IMR-90 (cell line): ENCODE measurements around the gene ITPR2. TPM values are rescaled to one million over a fixed set of nuclear protein-coding genes. Genes with fewer than 3 reads are reported as not detected.
A peak's percentile ranks its signal among the peaks of the same experiment; 100 is the strongest.

Source experiments
- ATAC-seq: fragments of 200-7000 bp; cut with Tn5 transposase; 2 replicates; pipeline ENCODE4 v1.9.1; 2020; ENCODE audit warnings: low read depth, mild to moderate bottlenecking, moderate library complexity
- BruUV-seq: library from RNA; stranded (reverse); fragments of 400-500 nt; replicated peaks from 2 replicates; lab custom pipeline; 2021; lab: Mats Ljungman, UMichigan
- CTCF ChIA-PET: fragments of 300-600 bp; formaldehyde crosslinking; extraction: SDS; loops from one replicate; lab custom pipeline; 2021; ENCODE audit warnings: antibody characterized with exemption; lab: Yijun Ruan, JAX
- POLR2A ChIA-PET: fragments of 300-600 bp; sonication (Branson Sonifier 250); formaldehyde crosslinking; loops from one replicate; lab custom pipeline; 2022; ENCODE audit warnings: antibody characterized with exemption; ENCODE audit not compliant: unreplicated experiment; lab: Charles Lee
- DNase-seq: peaks from one replicate; pipeline ENCODE4 v3.0.0; 2013
- H2AFZ ChIP-seq: replicated peaks from 2 replicates; pipeline ENCODE3; 2013; ENCODE audit warnings: low read length, mild to moderate bottlenecking; ENCODE audit not compliant: poor library complexity
- H2AK5ac ChIP-seq: 2 replicates; pipeline ENCODE4 v1.6.1; 2013; ENCODE audit warnings: low read depth, low read length, inconsistent platforms
- H2AK9ac ChIP-seq: replicated peaks from 2 replicates; pipeline ENCODE3; 2013; ENCODE audit warnings: mild to moderate bottlenecking, low read depth, low read length, moderate library complexity; ENCODE audit not compliant: poor library complexity
- H2BK120ac ChIP-seq: 2 replicates; pipeline ENCODE4 v1.6.1; 2013; ENCODE audit warnings: low read depth, low read length, inconsistent platforms
- H2BK15ac ChIP-seq: 3 replicates; pipeline ENCODE4 v1.6.1; 2013; ENCODE audit warnings: low read depth, low read length, inconsistent platforms
- H2BK20ac ChIP-seq: 2 replicates; pipeline ENCODE4 v1.6.1; 2013; ENCODE audit warnings: low read depth, mild to moderate bottlenecking, inconsistent platforms, low read length, moderate library complexity
- H2BK5ac ChIP-seq: 2 replicates; pipeline ENCODE4 v1.6.1; 2013; ENCODE audit warnings: mild to moderate bottlenecking, low read depth, low read length, inconsistent platforms; ENCODE audit not compliant: poor library complexity, severe bottlenecking
- H3K14ac ChIP-seq: replicated peaks from 2 replicates; pipeline ENCODE4 v1.6.1; 2013; ENCODE audit warnings: low read depth, low read length, inconsistent platforms
- H3K18ac ChIP-seq: 2 replicates; pipeline ENCODE4 v1.6.1; 2013; ENCODE audit warnings: low read depth, low read length, control low read depth
- H3K23ac ChIP-seq: 2 replicates; pipeline ENCODE4 v1.6.1; 2013; ENCODE audit warnings: low read depth, low read length, inconsistent platforms
- H3K27ac ChIP-seq: 2 replicates; pipeline ENCODE4 v1.5.1; 2013; ENCODE audit warnings: mild to moderate bottlenecking, control low read depth, low read length; ENCODE audit not compliant: insufficient read depth
- H3K27me3 ChIP-seq: 2 replicates; pipeline ENCODE4 v1.6.1; 2013; ENCODE audit warnings: low read length; ENCODE audit not compliant: control insufficient read depth, insufficient read depth
- H3K36me3 ChIP-seq: 2 replicates; pipeline ENCODE4 v1.6.1; 2013; ENCODE audit warnings: low read length, mixed read lengths; ENCODE audit not compliant: control insufficient read depth, insufficient read depth
- H3K4ac ChIP-seq: 2 replicates; pipeline ENCODE4 v1.6.1; 2013; ENCODE audit warnings: low read depth, low read length, inconsistent platforms
- H3K4me1 ChIP-seq: 2 replicates; pipeline ENCODE4 v1.6.1; 2013; ENCODE audit warnings: low read length, mixed read lengths; ENCODE audit not compliant: control insufficient read depth, insufficient read depth
- H3K4me2 ChIP-seq: 2 replicates; pipeline ENCODE4 v1.6.1; 2013; ENCODE audit warnings: low read depth, mild to moderate bottlenecking, control low read depth, low read length, moderate library complexity
- H3K4me3 ChIP-seq: 2 replicates; pipeline ENCODE4 v1.5.1; 2013; ENCODE audit warnings: low read depth, mild to moderate bottlenecking, control low read depth, low read length, moderate library complexity; ENCODE audit not compliant: insufficient read depth
- H3K56ac ChIP-seq: 2 replicates; pipeline ENCODE4 v1.6.1; 2013; ENCODE audit warnings: low read length, inconsistent platforms; ENCODE audit not compliant: insufficient read depth; ENCODE audit errors: extremely low read depth
- H3K79me1 ChIP-seq, 2 experiments: 2 replicates each; pipeline ENCODE4 v1.6.1; 2013; ENCODE audit warnings: low read length in 2 of 2, inconsistent platforms in 1 of 2, low read depth in 1 of 2
- H3K9ac ChIP-seq: 2 replicates; pipeline ENCODE4 v1.6.1; 2013; ENCODE audit warnings: low read depth, low read length, control low read depth
- H3K9me1 ChIP-seq: 2 replicates; pipeline ENCODE4 v1.6.1; 2013; ENCODE audit warnings: low read length, inconsistent platforms; ENCODE audit not compliant: insufficient read depth
- H3K9me3 ChIP-seq: 2 replicates; pipeline ENCODE4 v1.6.1; 2013; ENCODE audit warnings: low read length; ENCODE audit not compliant: control insufficient read depth, insufficient read depth
- H4K20me1 ChIP-seq: 2 replicates; pipeline ENCODE4 v1.6.1; 2013; ENCODE audit warnings: low read length, inconsistent platforms; ENCODE audit not compliant: insufficient read depth
- H4K5ac ChIP-seq: 2 replicates; pipeline ENCODE4 v1.6.1; 2013; ENCODE audit warnings: mild to moderate bottlenecking, low read depth, low read length, control low read depth
- H4K8ac ChIP-seq, 2 experiments: 2 replicates each; pipeline ENCODE4 v1.6.1; 2013; ENCODE audit warnings: low read depth in 2 of 2, low read length in 2 of 2, control low read depth in 1 of 2, inconsistent platforms in 1 of 2
- H4K91ac ChIP-seq: 2 replicates; pipeline ENCODE4 v1.6.1; 2013; ENCODE audit warnings: low read depth, low read length, inconsistent platforms; ENCODE audit not compliant: insufficient read depth
- CEBPB ChIP-seq: IDR thresholded peaks from 2 replicates; pipeline ENCODE4 v1.6.1; 2012; ENCODE audit warnings: low read depth, low read length, improper control_type of control experiment
- CHD1 ChIP-seq: IDR thresholded peaks from 2 replicates; pipeline ENCODE4 v1.6.1; 2012; ENCODE audit warnings: low read depth, low read length, improper control_type of control experiment
- FOS ChIP-seq: fragments of 150-350 bp; IDR thresholded peaks from 2 replicates; pipeline ENCODE4 v1.6.1; 2016; ENCODE audit warnings: low read depth, low read length
- MAFK ChIP-seq: IDR thresholded peaks from 2 replicates; pipeline ENCODE4 v1.6.1; 2012; ENCODE audit warnings: low read depth, low read length, improper control_type of control experiment
- MAZ ChIP-seq: IDR thresholded peaks from 2 replicates; pipeline ENCODE4 v1.6.1; 2012; ENCODE audit warnings: low read depth, mild to moderate bottlenecking, low read length, improper control_type of control experiment, moderate library complexity, borderline replicate concordance
- MXI1 ChIP-seq: IDR thresholded peaks from 2 replicates; pipeline ENCODE4 v1.6.1; 2012; ENCODE audit warnings: low read depth, mild to moderate bottlenecking, low read length, moderate library complexity, borderline replicate concordance
- NFE2L2 ChIP-seq: fragments of 150-350 bp; IDR thresholded peaks from 2 replicates; pipeline ENCODE4 v1.6.1; 2016; ENCODE audit warnings: low read depth, mild to moderate bottlenecking, low read length
- POLR2A ChIP-seq: IDR thresholded peaks from 2 replicates; pipeline ENCODE4 v1.6.1; 2012; ENCODE audit warnings: mild to moderate bottlenecking, low read depth, low read length
- RAD21 ChIP-seq: IDR thresholded peaks from 2 replicates; pipeline ENCODE4 v1.6.1; 2012; ENCODE audit warnings: low read length, improper control_type of control experiment
- RCOR1 ChIP-seq: IDR thresholded peaks from 2 replicates; pipeline ENCODE4 v1.6.1; 2012; ENCODE audit warnings: mild to moderate bottlenecking, low read length, improper control_type of control experiment; ENCODE audit not compliant: insufficient replicate concordance
- RFX5 ChIP-seq: IDR thresholded peaks from 2 replicates; pipeline ENCODE4 v1.8.0; 2012; ENCODE audit warnings: low read depth, mild to moderate bottlenecking, low read length, moderate library complexity
- SMC3 ChIP-seq: fragments of 150-350 bp; IDR thresholded peaks from 2 replicates; pipeline ENCODE4 v1.6.1; 2016; ENCODE audit warnings: low read depth, mild to moderate bottlenecking, antibody characterized with exemption, low read length, moderate library complexity
- WGBS, 2 experiments: methylation state at CpG; one replicate each; pipeline versions ENCODE4 v1.1.5 to v1.1.7; 2013; ENCODE audit warnings: missing lambda C conversion rate in 2 of 2; ENCODE audit not compliant: insufficient read length in 1 of 2; ENCODE audit errors: extremely low coverage in 2 of 2; 5-methylcytosine and 5-hydroxymethylcytosine counted together
- dilution Hi-C: fragments of 300-500 bp; cut with HindIII; formaldehyde crosslinking; loops from one replicate; pipeline ENCODE4 v1.14.3; 2018; ENCODE audit warnings: low sequenced_read_pairs; ENCODE audit not compliant: unreplicated experiment
- in situ Hi-C: fragments of 300-500 bp; cut with MboI; formaldehyde crosslinking; loops from 3 replicates; pipeline ENCODE4 v1.14.3; 2019; ENCODE audit warnings: low sequenced_read_pairs, inconsistent platforms, mixed read lengths
- intact Hi-C: fragments of 100-400 bp; cut with micrococcal nuclease; formaldehyde crosslinking; loops from 2 replicates; pipeline ENCODE4 v1.10.0; 2022
- polyA plus RNA-seq, 3 experiments: library from polyadenylated mRNA; depleted of rRNA; stranded (reverse); fragments of >200 nt; gene quantifications; 2 replicates each; pipeline ENCODE4 v1.2.3, GENCODE V29; 2012; ENCODE audit warnings: low replicate concordance in 1 of 3
- total RNA-seq: library from RNA; depleted of rRNA; stranded (reverse); fragments of >200 nt; gene quantifications from 2 replicates; pipeline ENCODE4 v1.2.3, GENCODE V29; 2012
- TF ChIP-seq, protein P1 (sequence below): fragments of 150-350 bp; IDR thresholded peaks from 2 replicates; pipeline ENCODE4 v1.6.1; 2017; ENCODE audit warnings: mild to moderate bottlenecking, antibody characterized with exemption, low read length, low read depth
- TF ChIP-seq, protein P2 (sequence below): conservative IDR thresholded peaks from 2 replicates; pipeline ENCODE4 v1.5.1; 2012; ENCODE audit warnings: mild to moderate bottlenecking, low read depth, low read length, improper control_type of control experiment
- TF ChIP-seq, protein P3 (sequence below): fragments of 150-350 bp; IDR thresholded peaks from 2 replicates; pipeline ENCODE4 v1.6.1; 2016; ENCODE audit warnings: low read depth, mild to moderate bottlenecking, low read length, moderate library complexity, borderline replicate concordance

ITPR2 gene
- total and polyA plus RNA-seq, 2 of the 4 experiments (the other 2 are of a cell fraction), result 1.2 to 9.0 TPM

DNA sequence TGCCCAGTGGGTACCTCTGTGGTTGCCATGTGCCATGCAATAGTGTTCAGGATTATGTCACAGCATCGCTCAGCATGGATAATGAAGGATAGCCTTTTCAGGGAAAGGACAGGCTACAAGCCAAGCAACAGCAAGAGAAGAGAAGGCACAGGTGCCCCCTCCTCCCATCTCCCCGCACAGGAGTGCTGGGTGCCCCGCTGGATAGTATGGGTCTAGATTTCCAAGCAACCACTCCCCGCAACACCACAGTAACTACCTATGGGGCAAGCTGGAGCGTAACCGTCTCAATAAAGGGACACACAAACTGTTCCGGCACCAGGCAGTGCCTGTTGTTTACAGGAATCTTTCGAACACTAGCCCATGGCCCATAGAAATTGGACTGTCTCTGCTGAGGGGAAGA lies 222.2 kb downstream of the ITPR2 start:
- in situ Hi-C loops, result no loop called here
- intact Hi-C loops, result loop anchor here (5.0 kb wide), 2 partner anchors 83 to 178 kb away; no protein-coding TSS in a partner anchor
- Histone ChIP-seq H3K79me1 (no peaks in the 10 kb centered on the region), H3K18ac (no peak overlapping the region), H2AFZ (peak overlapping the region; percentile 21), H4K20me1 (no peaks in the 10 kb centered on the region), H3K4me2 (no peak overlapping the region), H3K9me1 (no peaks in the 10 kb centered on the region; the same call in 1 of the 2 replicates), H3K27me3 (no peaks in the 10 kb centered on the region), H2BK20ac (no peak overlapping the region), H3K36me3 (no peaks in the 10 kb centered on the region), H3K14ac (no peak overlapping the region), H2BK120ac (no peak overlapping the region), H4K8ac (no peak overlapping the region), H2BK5ac (no peak overlapping the region), H3K4me1 (no peaks in the 10 kb centered on the region), H2AK5ac (no peak overlapping the region), H2BK15ac (no peak overlapping the region), H3K23ac (no peak overlapping the region), H3K56ac (no peak overlapping the region), H3K9ac (no peak overlapping the region), H3K4ac (no peak overlapping the region), H3K9me3 (no peaks in the 10 kb centered on the region), H3K4me3 (no peak overlapping the region), H2AK9ac (no peak overlapping the region), H4K5ac (no peak overlapping the region), H4K91ac (no peak overlapping the region), H3K27ac (no peak overlapping the region)
- ATAC-seq, result no peak
- WGBS, 2 experiments, result no CpG with 5 or more reads among the region's 8 CpGs
- dilution Hi-C loops, result no loop called here
- BruUV-seq, result no TSS peak
- DNase-seq, result no peak
- ChIA-PET POLR2A (no interaction called here), CTCF (no interaction called here)
- TF ChIP-seq, protein P1, sequence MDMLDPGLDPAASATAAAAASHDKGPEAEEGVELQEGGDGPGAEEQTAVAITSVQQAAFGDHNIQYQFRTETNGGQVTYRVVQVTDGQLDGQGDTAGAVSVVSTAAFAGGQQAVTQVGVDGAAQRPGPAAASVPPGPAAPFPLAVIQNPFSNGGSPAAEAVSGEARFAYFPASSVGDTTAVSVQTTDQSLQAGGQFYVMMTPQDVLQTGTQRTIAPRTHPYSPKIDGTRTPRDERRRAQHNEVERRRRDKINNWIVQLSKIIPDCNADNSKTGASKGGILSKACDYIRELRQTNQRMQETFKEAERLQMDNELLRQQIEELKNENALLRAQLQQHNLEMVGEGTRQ, result no peak
- TF ChIP-seq RCOR1 (no peak), NFE2L2 (no peak), MXI1 (no peak), MAFK (no peak), POLR2A (no peak), SMC3 (no peak), CEBPB (no peak), CHD1 (no peak), MAZ (no peak), FOS (no peak), RAD21 (no peak), RFX5 (no peak)
- TF ChIP-seq, protein P2, sequence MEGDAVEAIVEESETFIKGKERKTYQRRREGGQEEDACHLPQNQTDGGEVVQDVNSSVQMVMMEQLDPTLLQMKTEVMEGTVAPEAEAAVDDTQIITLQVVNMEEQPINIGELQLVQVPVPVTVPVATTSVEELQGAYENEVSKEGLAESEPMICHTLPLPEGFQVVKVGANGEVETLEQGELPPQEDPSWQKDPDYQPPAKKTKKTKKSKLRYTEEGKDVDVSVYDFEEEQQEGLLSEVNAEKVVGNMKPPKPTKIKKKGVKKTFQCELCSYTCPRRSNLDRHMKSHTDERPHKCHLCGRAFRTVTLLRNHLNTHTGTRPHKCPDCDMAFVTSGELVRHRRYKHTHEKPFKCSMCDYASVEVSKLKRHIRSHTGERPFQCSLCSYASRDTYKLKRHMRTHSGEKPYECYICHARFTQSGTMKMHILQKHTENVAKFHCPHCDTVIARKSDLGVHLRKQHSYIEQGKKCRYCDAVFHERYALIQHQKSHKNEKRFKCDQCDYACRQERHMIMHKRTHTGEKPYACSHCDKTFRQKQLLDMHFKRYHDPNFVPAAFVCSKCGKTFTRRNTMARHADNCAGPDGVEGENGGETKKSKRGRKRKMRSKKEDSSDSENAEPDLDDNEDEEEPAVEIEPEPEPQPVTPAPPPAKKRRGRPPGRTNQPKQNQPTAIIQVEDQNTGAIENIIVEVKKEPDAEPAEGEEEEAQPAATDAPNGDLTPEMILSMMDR, result no peak
- TF ChIP-seq, protein P3, sequence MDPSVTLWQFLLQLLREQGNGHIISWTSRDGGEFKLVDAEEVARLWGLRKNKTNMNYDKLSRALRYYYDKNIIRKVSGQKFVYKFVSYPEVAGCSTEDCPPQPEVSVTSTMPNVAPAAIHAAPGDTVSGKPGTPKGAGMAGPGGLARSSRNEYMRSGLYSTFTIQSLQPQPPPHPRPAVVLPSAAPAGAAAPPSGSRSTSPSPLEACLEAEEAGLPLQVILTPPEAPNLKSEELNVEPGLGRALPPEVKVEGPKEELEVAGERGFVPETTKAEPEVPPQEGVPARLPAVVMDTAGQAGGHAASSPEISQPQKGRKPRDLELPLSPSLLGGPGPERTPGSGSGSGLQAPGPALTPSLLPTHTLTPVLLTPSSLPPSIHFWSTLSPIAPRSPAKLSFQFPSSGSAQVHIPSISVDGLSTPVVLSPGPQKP, result no peak
